ENCODE results near the gene CCDC106.

GRCh38 chr19:55635334-55635717, 12.7 kb upstream of the CCDC106 start:
- TF ChIP-seq CTCF (conservative IDR thresholded peaks at IDR 0.05; ENCODE audit: low read length) (no peak), EZH2phosphoT487 (IDR thresholded peaks at IDR 0.05; ENCODE audit: borderline replicate concordance) (no peak)

All from Loucy (cell line).